AG04449 (cell line): ENCODE data around the gene CETP.

Experiments
- CTCF ChIA-PET: fragments of 350-600 bp; formaldehyde crosslinking; extraction: SDS; loops from one replicate; lab custom pipeline; 2021; ENCODE audit warnings: antibody characterized with exemption; lab: Yijun Ruan, JAX
- POLR2A ChIA-PET: fragments of 400-600, 350-600 bp; formaldehyde crosslinking; extraction: SDS; loops from one replicate; lab custom pipeline; 2020; ENCODE audit warnings: antibody characterized with exemption, inconsistent platforms; lab: Yijun Ruan, JAX
- DNase-seq: peaks from one replicate; pipeline ENCODE4 v3.0.0-alpha.2; 2010; ENCODE audit warnings: low read depth, low spot score
- H3K4me3 ChIP-seq: 2 replicates; pipeline ENCODE4 v1.5.1; 2011; ENCODE audit warnings: low read depth, mild to moderate bottlenecking, control low read depth, low read length
- CTCF ChIP-seq: IDR thresholded peaks from one replicate; pipeline ENCODE4 v1.5.1; 2011; ENCODE audit warnings: mild to moderate bottlenecking, moderate library complexity, low read length, control low read depth, inconsistent platforms; ENCODE audit not compliant: insufficient read depth; ENCODE audit errors: missing control alignments

CETP gene

GRCh38 chr16:56980201-56980535 lies 18.4 kb downstream of the CETP start:
- CTCF ChIA-PET: interaction anchor here (5.2 kb wide), 1 partner anchor 16 kb away, joined by 40 read pairs; no protein-coding TSS in a partner anchor
- no peak overlapping the region for H3K4me3 ChIP-seq

GRCh38 chr16:56980792-56981724 lies 19.3 kb downstream of the CETP start:
- ChIA-PET CTCF (interaction anchor here (1.0 to 5.2 kb wide), 2 partner anchors 17 kb away, joined by 3 to 40 read pairs; no protein-coding TSS in a partner anchor), POLR2A (interaction anchor here (0.6 kb wide), 1 partner anchor 15 kb away, joined by 5 read pairs; no protein-coding TSS in a partner anchor)
- TF ChIP-seq CTCF: no peak

More at GRCh38 chr16:56980201-56980535, 18.4 kb downstream of the CETP start:
- no peak for TF ChIP-seq CTCF
- no peak for DNase-seq
- POLR2A ChIA-PET: no interaction called here

GRCh38 chr16:56981729-56982271 lies 20.1 kb downstream of the CETP start:
- POLR2A ChIA-PET: no interaction called here

More at GRCh38 chr16:56980792-56981724, 19.3 kb downstream of the CETP start:
- H3K4me3 ChIP-seq: no peak overlapping the region
- no peak for DNase-seq

GRCh38 chr16:56982695-56983094 lies 20.9 kb downstream of the CETP start:
- ChIA-PET POLR2A (no interaction called here), CTCF (no interaction called here)
- H3K4me3 ChIP-seq: no peak overlapping the region
- no peak for TF ChIP-seq CTCF
- DNase-seq: no peak

More at GRCh38 chr16:56981729-56982271, 20.1 kb downstream of the CETP start:
- CTCF ChIA-PET: interaction anchor here (1.0 kb wide), 1 partner anchor 17 kb away, joined by 3 read pairs; no protein-coding TSS in a partner anchor
- no peak overlapping the region for H3K4me3 ChIP-seq
- no peak for DNase-seq
- TF ChIP-seq CTCF: no peak

- no peak for TF ChIP-seq CTCF
- DNase-seq: no peak
- CTCF ChIA-PET: no interaction called here
- no peak overlapping the region for H3K4me3 ChIP-seq
- POLR2A ChIA-PET: no interaction called here
Measured at GRCh38 chr16:56983211-56983751, 21.5 kb downstream of the CETP start.
